WTC11 (cell line): ENCODE data around the gene ZSCAN21. TPM values are rescaled to one million over a fixed set of nuclear protein-coding genes. Genes with fewer than 3 reads are reported as not detected.

Source experiments
- ATF2 ChIP-seq: sonication (generic); formaldehyde crosslinking; IDR thresholded peaks from 2 replicates; pipeline ENCODE4 v1.8.1; 2022; ENCODE audit warnings: low read depth, missing genetic modification reagents, borderline replicate concordance
- ATF3 ChIP-seq: sonication (generic); formaldehyde crosslinking; conservative IDR thresholded peaks from 2 replicates; pipeline ENCODE4 v1.8.1; 2022; ENCODE audit warnings: mild to moderate bottlenecking, missing genetic modification reagents
- ATF6 ChIP-seq: sonication (generic); formaldehyde crosslinking; IDR thresholded peaks from 2 replicates; pipeline ENCODE4 v1.8.1; 2023; ENCODE audit warnings: mild to moderate bottlenecking, missing genetic modification reagents
- CDX4 ChIP-seq: fragments of 250-450 bp; sonication (Bioruptor Pico); IDR thresholded peaks from 2 replicates; pipeline ENCODE4 v1.9.0; 2021; ENCODE audit warnings: moderate library complexity, mild to moderate bottlenecking, inconsistent platforms, borderline replicate concordance
- CREM ChIP-seq: sonication (generic); formaldehyde crosslinking; IDR thresholded peaks from 2 replicates; pipeline ENCODE4 v1.8.1; 2022; ENCODE audit warnings: mild to moderate bottlenecking, missing genetic modification reagents, moderate library complexity
- CTCF ChIP-seq: fragments of 200-600 bp; IDR thresholded peaks from 2 replicates; pipeline ENCODE4 v1.8.0; 2022; ENCODE audit warnings: antibody characterized with exemption
- E2F4 ChIP-seq: sonication (generic); formaldehyde crosslinking; IDR thresholded peaks from 2 replicates; pipeline ENCODE4 v1.8.1; 2022; ENCODE audit warnings: low read depth, mild to moderate bottlenecking, moderate library complexity, missing genetic modification reagents, borderline replicate concordance
- ELF4 ChIP-seq: sonication (generic); formaldehyde crosslinking; IDR thresholded peaks from 2 replicates; pipeline ENCODE4 v1.8.1; 2022; ENCODE audit warnings: low read depth, mild to moderate bottlenecking, moderate library complexity, missing genetic modification reagents
- EMX1 ChIP-seq: fragments of 250-450 bp; sonication (Bioruptor Pico); IDR thresholded peaks from 2 replicates; pipeline ENCODE4 v1.8.0; 2021; ENCODE audit warnings: mild to moderate bottlenecking
- ETV6 ChIP-seq: sonication (generic); formaldehyde crosslinking; IDR thresholded peaks from 2 replicates; pipeline ENCODE4 v1.8.1; 2022; ENCODE audit warnings: mild to moderate bottlenecking, missing genetic modification reagents
- FOXP1 ChIP-seq: sonication (generic); formaldehyde crosslinking; IDR thresholded peaks from 2 replicates; pipeline ENCODE4 v1.8.0; 2022; ENCODE audit warnings: missing genetic modification reagents, mild to moderate bottlenecking, moderate library complexity, borderline replicate concordance
- FOXP4 ChIP-seq: sonication (generic); formaldehyde crosslinking; IDR thresholded peaks from 2 replicates; pipeline ENCODE4 v1.8.0; 2022; ENCODE audit warnings: mild to moderate bottlenecking, missing genetic modification reagents
- GABPB1 ChIP-seq: sonication (generic); formaldehyde crosslinking; IDR thresholded peaks from 2 replicates; pipeline ENCODE4 v1.8.1; 2023; ENCODE audit warnings: mild to moderate bottlenecking, missing genetic modification reagents
- IRF1 ChIP-seq: sonication (generic); formaldehyde crosslinking; IDR thresholded peaks from 2 replicates; pipeline ENCODE4 v1.8.0; 2023; ENCODE audit warnings: missing genetic modification reagents
- JAZF1 ChIP-seq: fragments of 250-450 bp; sonication (Bioruptor Pico); IDR thresholded peaks from 2 replicates; pipeline ENCODE4 v1.9.0; 2021; ENCODE audit warnings: moderate library complexity, mild to moderate bottlenecking, inconsistent platforms
- KAT7 ChIP-seq: sonication (generic); formaldehyde crosslinking; IDR thresholded peaks from 2 replicates; pipeline ENCODE4 v1.8.1; 2023; ENCODE audit warnings: missing genetic modification reagents, mild to moderate bottlenecking, borderline replicate concordance
- MAX ChIP-seq: sonication (generic); formaldehyde crosslinking; IDR thresholded peaks from 2 replicates; pipeline ENCODE4 v1.8.0; 2022; ENCODE audit warnings: mild to moderate bottlenecking, missing genetic modification reagents
- NR2C2 ChIP-seq: sonication (generic); formaldehyde crosslinking; IDR thresholded peaks from 2 replicates; pipeline ENCODE4 v1.8.0; 2022; ENCODE audit warnings: mild to moderate bottlenecking, missing genetic modification reagents
- PRRX2 ChIP-seq: fragments of 250-450 bp; sonication (Bioruptor Pico); IDR thresholded peaks from 2 replicates; pipeline ENCODE4 v1.8.0; 2021; ENCODE audit warnings: mild to moderate bottlenecking
- SP1 ChIP-seq: sonication (generic); formaldehyde crosslinking; conservative IDR thresholded peaks from 2 replicates; pipeline ENCODE4 v1.8.1; 2022; ENCODE audit warnings: missing genetic modification reagents
- TCF7 ChIP-seq: sonication (generic); formaldehyde crosslinking; IDR thresholded peaks from 2 replicates; pipeline ENCODE4 v1.8.0; 2022; ENCODE audit warnings: mild to moderate bottlenecking, low read depth, missing genetic modification reagents, moderate library complexity
- TP53 ChIP-seq: sonication (generic); formaldehyde crosslinking; IDR thresholded peaks from 2 replicates; pipeline ENCODE4 v1.8.1; 2023; ENCODE audit warnings: mild to moderate bottlenecking, missing genetic modification reagents
- ZBTB21 ChIP-seq: sonication (generic); formaldehyde crosslinking; IDR thresholded peaks from 2 replicates; pipeline ENCODE4 v1.8.1; 2023; ENCODE audit warnings: mild to moderate bottlenecking, missing genetic modification reagents, borderline replicate concordance
- ZNF138 ChIP-seq: sonication (generic); formaldehyde crosslinking; conservative IDR thresholded peaks from 2 replicates; pipeline ENCODE4 v1.8.1; 2022; ENCODE audit warnings: mild to moderate bottlenecking, moderate library complexity, missing genetic modification reagents
- ZNF232 ChIP-seq: sonication (generic); formaldehyde crosslinking; IDR thresholded peaks from 2 replicates; pipeline ENCODE4 v1.8.0; 2022; ENCODE audit warnings: mild to moderate bottlenecking, missing genetic modification reagents
- ZNF671 ChIP-seq: fragments of 250-450 bp; sonication (Bioruptor Pico); IDR thresholded peaks from 2 replicates; pipeline ENCODE4 v1.8.0; 2021; ENCODE audit warnings: mild to moderate bottlenecking
- total RNA-seq: library from RNA; stranded (reverse); gene quantifications from 3 replicates; pipeline ENCODE4 v1.2.3, GENCODE V29; 2021

The ZSCAN21 gene
- total RNA-seq, 1 experiment from 2014 or later = 25.5 TPM

DNA sequence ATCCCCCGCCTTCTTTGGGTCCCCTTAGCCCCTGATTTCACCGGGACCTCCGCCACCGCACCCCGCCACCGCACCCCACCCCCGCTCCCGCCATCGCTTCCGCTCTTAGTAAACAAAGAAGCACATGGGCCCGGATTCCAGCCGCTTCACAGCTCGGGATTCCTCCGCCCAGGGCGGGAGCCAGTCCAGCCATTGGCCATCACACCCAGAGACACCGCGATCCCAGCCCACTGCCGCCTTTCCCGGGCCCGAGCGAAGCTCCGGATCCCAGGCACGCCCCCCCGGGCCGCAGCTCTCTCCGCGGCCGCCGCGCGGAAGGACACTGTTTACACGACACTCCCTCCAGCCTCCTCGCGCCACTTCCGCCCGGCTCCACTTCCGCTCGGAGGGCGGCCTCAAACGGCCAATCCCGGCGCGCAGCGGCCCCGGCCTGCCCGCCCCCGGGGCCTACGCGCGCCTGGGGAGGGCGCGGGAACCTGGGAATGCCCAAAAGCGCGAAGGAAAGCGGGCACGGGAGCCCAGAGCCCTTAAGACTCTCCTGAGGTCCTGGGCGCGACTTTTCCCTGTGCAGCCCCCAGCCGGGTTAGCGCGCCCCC lies 50.9 kb downstream of the ZSCAN21 start (continued):
- TF ChIP-seq ELF4 (CRISPR knock-in tag) (no peak), IRF1 (CRISPR knock-in tag) (no peak), KAT7 (CRISPR knock-in tag) (no peak), ATF3 (no peak), ZNF671 (CRISPR knock-in tag) (no peak), JAZF1 (CRISPR knock-in tag) (no peak), FOXP4 (peak; percentile 79), TP53 (CRISPR knock-in tag) (no peak), CREM (CRISPR knock-in tag) (peak; percentile 73; the same call in 1 of the 2 replicates), NR2C2 (CRISPR knock-in tag) (no peak), ATF2 (CRISPR knock-in tag) (0 out of 2 replicates have a peak, but pooled peaks have one; percentile 7), MAX (CRISPR knock-in tag) (peak; percentile 95), ZNF138 (no peak), ZBTB21 (CRISPR knock-in tag) (no peak), E2F4 (no peak), CDX4 (CRISPR knock-in tag) (no peak), FOXP1 (CRISPR knock-in tag) (peak; percentile 60; the same call in 1 of the 2 replicates), ZNF232 (CRISPR knock-in tag) (peak; percentile 59; the same call in 1 of the 2 replicates), ATF6 (CRISPR knock-in tag) (no peak), ETV6 (peak; percentile 11; the same call in 1 of the 2 replicates), TCF7 (CRISPR knock-in tag) (no peak), CTCF (no peak), SP1 (CRISPR knock-in tag) (peak; percentile 73), EMX1 (CRISPR knock-in tag) (peak; percentile 78; the same call in 1 of the 2 replicates), GABPB1 (peak; percentile 87), PRRX2 (CRISPR knock-in tag) (0 out of 2 replicates have a peak, but pooled peaks have one; percentile 68)
